K562 (cell line): ENCODE results near the gene PSMA2. TPM values are rescaled to one million over a fixed set of nuclear protein-coding genes. Genes with fewer than 3 reads are reported as not detected.

Experiments used
- ELF1 ChIP-seq: fragments of 200-800 bp; sonication (Bioruptor generic); IDR thresholded peaks from 2 replicates; pipeline ENCODE4 v1.6.1; 2016; ENCODE audit warnings: missing genetic modification characterization, missing compliant biosample characterization
- ESRRB ChIP-seq: fragments of 250-450 bp; sonication (Bioruptor Pico); IDR thresholded peaks from 2 replicates; pipeline ENCODE4 v1.5.0; 2020; ENCODE audit warnings: mild to moderate bottlenecking, moderate library complexity, borderline replicate concordance
- FOXK2 ChIP-seq, 2 experiments: fragments of 450-650 bp; IDR thresholded peaks in 1 of 2; conservative IDR thresholded peaks in 1 of 2; 2 replicates each; pipeline ENCODE4 v1.6.1; 2016; ENCODE audit warnings: low read depth in 2 of 2, mild to moderate bottlenecking in 1 of 2
- MYC ChIP-seq, 2 experiments: fragments of 250-450 bp in 1 of 2; sonication (Bioruptor Pico) in 1 of 2; IDR thresholded peaks; 2 replicates each; pipeline versions ENCODE4 v1.5.1 to v1.6.1; 2012 to 2021; ENCODE audit warnings: low read depth in 2 of 2, borderline replicate concordance in 1 of 2, improper control_type of control experiment in 1 of 2, low read length in 1 of 2, mild to moderate bottlenecking in 1 of 2, moderate library complexity in 1 of 2
- RCOR1 ChIP-seq, 2 experiments: IDR thresholded peaks; 2 replicates each; pipeline ENCODE4 v1.6.1; 2012; ENCODE audit warnings: low read depth in 2 of 2, low read length in 2 of 2, borderline replicate concordance in 1 of 2, improper control_type of control experiment in 1 of 2
- SIX5 ChIP-seq, 2 experiments: IDR thresholded peaks; 2 replicates each; pipeline ENCODE4 v1.6.1; 2011; ENCODE audit warnings: low read length in 2 of 2, borderline replicate concordance in 1 of 2, low read depth in 1 of 2, mild to moderate bottlenecking in 1 of 2, moderate library complexity in 1 of 2; ENCODE audit not compliant: insufficient read depth in 1 of 2
- SUPT5H ChIP-seq: fragments of 450-650 bp; IDR thresholded peaks from 2 replicates; pipeline ENCODE4 v1.6.1; 2016
- ZNF124 ChIP-seq: sonication (generic); formaldehyde crosslinking; IDR thresholded peaks from 2 replicates; pipeline ENCODE4 v1.8.1; 2022; ENCODE audit warnings: missing genetic modification reagents
- polyA plus RNA-seq, 8 experiments: library from polyadenylated mRNA; depleted of rRNA in 4 of 8; stranded (reverse) in 5 of 8; unstranded in 3 of 8; fragments of >200 nt; fragmentation: Nextera tagmentation in 2 of 8; fragmentation: Illumina TruSeq in 1 of 8; extraction: Ambion mirVana in 2 of 8; extraction: Trizol in 1 of 8; gene quantifications; 2 replicates each; pipeline versions ENCODE4 v1.2.1 to v1.2.3, GENCODE V29; 2011 to 2014; ENCODE audit warnings: inconsistent platforms in 1 of 8, missing spikeins in 1 of 8
- total RNA-seq, 7 experiments: library from RNA; depleted of rRNA in 6 of 7; stranded (reverse); fragments of >200 nt in 6 of 7; fragmentation: Illumina TruSeq in 2 of 7; extraction: Trizol in 2 of 7; gene quantifications; 2 replicates each; pipeline versions ENCODE4 v1.2.1 to v1.2.3, GENCODE V29; 2011 to 2021; ENCODE audit warnings: low replicate concordance in 1 of 7
- TF ChIP-seq, protein P1 (sequence below), 3 experiments: fragments of 200-800 bp in 1 of 3; fragments of 250-450 bp in 1 of 3; fragments of 450-650 bp in 1 of 3; sonication (Bioruptor Pico) in 1 of 3; sonication (Bioruptor generic) in 1 of 3; formaldehyde crosslinking in 1 of 3; IDR thresholded peaks; 2 replicates each; pipeline versions ENCODE4 v1.6.1 to v1.8.0; 2016 to 2022; ENCODE audit warnings: mild to moderate bottlenecking in 2 of 3, missing genetic modification characterization in 2 of 3, missing compliant biosample characterization in 1 of 3, moderate library complexity in 1 of 3
- TF ChIP-seq, protein P2 (sequence below): fragments of 450-650 bp; formaldehyde crosslinking; IDR thresholded peaks from 2 replicates; pipeline ENCODE4 v1.4.0; 2020; ENCODE audit warnings: mild to moderate bottlenecking, moderate library complexity

The PSMA2 gene
- total and polyA plus RNA-seq, 9 of the 15 experiments (the other 6 are each of a cell fraction or from before 2014, with no cell fraction given) = 91.7 to 1,070 (median 213) TPM

DNA sequence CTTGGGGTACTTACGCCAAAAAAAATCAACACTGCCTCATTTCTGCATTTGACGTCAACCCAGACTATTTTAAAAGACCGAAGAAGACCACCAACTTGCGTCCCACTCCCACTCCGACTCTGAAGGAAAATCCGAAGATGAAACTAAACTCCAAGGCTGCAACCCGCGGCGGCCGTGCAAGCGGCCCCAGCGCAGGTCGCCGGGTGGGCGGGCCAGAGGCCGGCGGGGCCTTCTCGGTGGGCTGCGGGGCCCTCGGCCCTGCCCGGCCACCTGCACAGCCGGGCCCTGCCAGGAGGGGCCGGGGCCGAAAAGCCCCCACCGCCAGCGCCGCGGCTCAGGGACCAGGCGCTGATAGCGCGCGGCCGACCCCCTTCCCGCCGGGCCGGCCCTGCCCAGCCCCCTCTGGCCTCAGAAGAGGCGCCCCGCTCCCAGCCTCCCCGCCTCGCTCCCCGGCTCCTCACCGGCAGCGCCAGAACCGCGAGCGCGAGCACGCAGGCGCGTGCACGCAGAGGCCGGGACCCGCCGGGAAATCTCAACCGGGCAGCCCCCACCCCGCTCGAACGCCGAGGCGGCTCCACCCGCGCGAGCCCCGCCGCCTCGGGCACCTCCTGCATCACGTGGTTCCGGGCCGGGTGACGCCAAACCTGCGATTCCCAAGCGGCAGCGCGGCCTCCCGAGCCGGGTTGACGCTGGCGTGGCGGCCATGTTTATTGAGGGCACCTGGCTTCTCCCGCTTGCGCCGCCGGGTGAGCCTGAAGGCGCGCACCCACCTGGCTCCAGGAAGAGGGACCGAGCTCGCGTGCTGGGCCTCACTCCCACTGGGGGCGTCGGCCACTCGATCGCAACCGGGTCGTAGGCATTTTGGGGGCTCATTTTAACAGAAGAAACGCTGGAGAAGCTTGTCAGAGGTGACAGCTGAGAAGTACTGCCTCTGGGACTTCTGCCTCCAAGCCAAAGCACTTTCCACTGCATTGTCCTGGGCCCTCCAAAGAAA, 20.2 kb downstream of the PSMA2 start, which contains the start of gene C7orf25 (continued):
- TF ChIP-seq FOXK2 (conservative IDR thresholded peaks at IDR 0.05 in 1 of 2, IDR thresholded peaks at IDR 0.05 in 1 of 2; ENCODE audit: low read depth in 2 of 2) (peak in 1 of 2 experiments; percentile 41; a peak in 1 of 4 replicates), SUPT5H (peak; percentile 61), ELF1 (tag) (peak; percentile 65; the same call in 1 of the 2 replicates), ESRRB (CRISPR knock-in tag) (no peak), MYC (IDR thresholded peaks at IDR 0.05; ENCODE audit: low read depth, low read length) (peak; percentile 49), MYC (CRISPR knock-in tag; IDR thresholded peaks at IDR 0.05; ENCODE audit: borderline replicate concordance, low read depth) (no peak), RCOR1 (IDR thresholded peaks at IDR 0.05; ENCODE audit: borderline replicate concordance in 1 of 2, low read depth in 2 of 2, low read length in 2 of 2) (peak; percentile 56 to 84; a peak in 3 of 4 replicates), SIX5 (IDR thresholded peaks at IDR 0.05; ENCODE audit: borderline replicate concordance in 1 of 2, insufficient read depth in 1 of 2, low read depth in 1 of 2, low read length in 2 of 2) (peak; percentile 69 to 79), ZNF124 (no peak)
- TF ChIP-seq, protein P1, sequence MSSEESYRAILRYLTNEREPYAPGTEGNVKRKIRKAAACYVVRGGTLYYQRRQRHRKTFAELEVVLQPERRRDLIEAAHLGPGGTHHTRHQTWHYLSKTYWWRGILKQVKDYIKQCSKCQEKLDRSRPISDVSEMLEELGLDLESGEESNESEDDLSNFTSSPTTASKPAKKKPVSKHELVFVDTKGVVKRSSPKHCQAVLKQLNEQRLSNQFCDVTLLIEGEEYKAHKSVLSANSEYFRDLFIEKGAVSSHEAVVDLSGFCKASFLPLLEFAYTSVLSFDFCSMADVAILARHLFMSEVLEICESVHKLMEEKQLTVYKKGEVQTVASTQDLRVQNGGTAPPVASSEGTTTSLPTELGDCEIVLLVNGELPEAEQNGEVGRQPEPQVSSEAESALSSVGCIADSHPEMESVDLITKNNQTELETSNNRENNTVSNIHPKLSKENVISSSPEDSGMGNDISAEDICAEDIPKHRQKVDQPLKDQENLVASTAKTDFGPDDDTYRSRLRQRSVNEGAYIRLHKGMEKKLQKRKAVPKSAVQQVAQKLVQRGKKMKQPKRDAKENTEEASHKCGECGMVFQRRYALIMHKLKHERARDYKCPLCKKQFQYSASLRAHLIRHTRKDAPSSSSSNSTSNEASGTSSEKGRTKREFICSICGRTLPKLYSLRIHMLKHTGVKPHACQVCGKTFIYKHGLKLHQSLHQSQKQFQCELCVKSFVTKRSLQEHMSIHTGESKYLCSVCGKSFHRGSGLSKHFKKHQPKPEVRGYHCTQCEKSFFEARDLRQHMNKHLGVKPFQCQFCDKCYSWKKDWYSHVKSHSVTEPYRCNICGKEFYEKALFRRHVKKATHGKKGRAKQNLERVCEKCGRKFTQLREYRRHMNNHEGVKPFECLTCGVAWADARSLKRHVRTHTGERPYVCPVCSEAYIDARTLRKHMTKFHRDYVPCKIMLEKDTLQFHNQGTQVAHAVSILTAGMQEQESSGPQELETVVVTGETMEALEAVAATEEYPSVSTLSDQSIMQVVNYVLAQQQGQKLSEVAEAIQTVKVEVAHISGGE (CRISPR knock-in tag; IDR thresholded peaks at IDR 0.05) = peak in 1 of 3 experiments; percentile 91; a peak in 3 of 6 replicates
- TF ChIP-seq, protein P2, sequence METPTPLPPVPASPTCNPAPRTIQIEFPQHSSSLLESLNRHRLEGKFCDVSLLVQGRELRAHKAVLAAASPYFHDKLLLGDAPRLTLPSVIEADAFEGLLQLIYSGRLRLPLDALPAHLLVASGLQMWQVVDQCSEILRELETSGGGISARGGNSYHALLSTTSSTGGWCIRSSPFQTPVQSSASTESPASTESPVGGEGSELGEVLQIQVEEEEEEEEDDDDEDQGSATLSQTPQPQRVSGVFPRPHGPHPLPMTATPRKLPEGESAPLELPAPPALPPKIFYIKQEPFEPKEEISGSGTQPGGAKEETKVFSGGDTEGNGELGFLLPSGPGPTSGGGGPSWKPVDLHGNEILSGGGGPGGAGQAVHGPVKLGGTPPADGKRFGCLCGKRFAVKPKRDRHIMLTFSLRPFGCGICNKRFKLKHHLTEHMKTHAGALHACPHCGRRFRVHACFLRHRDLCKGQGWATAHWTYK (CRISPR knock-in tag) = peak; percentile 42; the same call in 1 of the 2 replicates
